CD14-positive monocyte (primary cell): ENCODE data around the gene ZSWIM5. TPM values are rescaled to one million over a fixed set of nuclear protein-coding genes. Genes with fewer than 3 reads are reported as not detected.

Experiments used
- DNase-seq, 3 donors: peaks; one replicate each; pipeline ENCODE4 v3.0.0-alpha.2; 2011 to 2022
- H2AFZ ChIP-seq: 2 replicates; pipeline ENCODE4 v1.6.0; 2012; ENCODE audit warnings: mild to moderate bottlenecking, low read depth, low read length, inconsistent platforms; ENCODE audit not compliant: insufficient read depth, poor library complexity, severe bottlenecking
- H3K27ac ChIP-seq, 2 donors: 1 replicate in 1 of 2; 2 replicates in 1 of 2; pipeline ENCODE4 v1.5.1; 2012 to 2013; ENCODE audit warnings: low read length in 2 of 2, control low read depth in 1 of 2, inconsistent platforms in 1 of 2, low read depth in 1 of 2, mild to moderate bottlenecking in 1 of 2
- H3K27me3 ChIP-seq, 2 donors: one replicate each; pipeline versions ENCODE4 v1.6.0 to v1.6.1; 2011 to 2013; ENCODE audit warnings: low read length in 2 of 2; ENCODE audit not compliant: control insufficient read depth in 2 of 2, insufficient read depth in 2 of 2
- H3K36me3 ChIP-seq, 2 donors: replicated peaks in 1 of 2; 1 replicate in 1 of 2; 2 replicates in 1 of 2; pipeline versions ENCODE4 v1.5.1 to v1.6.1; 2012 to 2013; ENCODE audit warnings: low read length in 2 of 2, control low read depth in 1 of 2, inconsistent platforms in 1 of 2, mild to moderate bottlenecking in 1 of 2; ENCODE audit not compliant: insufficient read depth in 2 of 2, control insufficient read depth in 1 of 2
- H3K4me1 ChIP-seq, 2 donors: 1 replicate in 1 of 2; 2 replicates in 1 of 2; pipeline versions ENCODE4 v1.5.1 to v1.6.1; 2012 to 2013; ENCODE audit warnings: low read length in 2 of 2, control low read depth in 1 of 2, inconsistent platforms in 1 of 2, mild to moderate bottlenecking in 1 of 2, moderate library complexity in 1 of 2; ENCODE audit not compliant: insufficient read depth in 2 of 2, control insufficient read depth in 1 of 2
- H3K4me2 ChIP-seq: replicated peaks from 2 replicates; pipeline ENCODE3; 2012; ENCODE audit warnings: low read length, moderate library complexity, mild to moderate bottlenecking; ENCODE audit not compliant: poor library complexity, severe bottlenecking; ENCODE audit errors: extremely low read depth
- H3K4me3 ChIP-seq, 3 experiments: fragments of 200-600 bp in 1 of 3; sonication (generic) in 1 of 3; replicated peaks in 1 of 3; 1 replicate in 2 of 3; 2 replicates in 1 of 3; pipeline ENCODE4 v1.5.1; 2011 to 2013; ENCODE audit warnings: low read length in 3 of 3, mild to moderate bottlenecking in 3 of 3, control low read depth in 2 of 3, low read depth in 2 of 3, inconsistent platforms in 1 of 3, moderate library complexity in 1 of 3
- H3K79me2 ChIP-seq: 2 replicates; pipeline ENCODE4 v1.6.0; 2012; ENCODE audit warnings: mild to moderate bottlenecking, control low read depth, inconsistent platforms, low read length, moderate library complexity; ENCODE audit not compliant: insufficient read depth
- H3K9ac ChIP-seq: 2 replicates; pipeline ENCODE4 v1.6.0; 2017; ENCODE audit warnings: low read length, mild to moderate bottlenecking; ENCODE audit not compliant: insufficient read depth, poor library complexity, severe bottlenecking
- H3K9me3 ChIP-seq, 2 donors: replicated peaks in 1 of 2; 1 replicate in 1 of 2; 2 replicates in 1 of 2; pipeline versions ENCODE4 v1.5.1 to v1.6.1; 2012 to 2013; ENCODE audit warnings: low read length in 2 of 2, control low read depth in 1 of 2; ENCODE audit not compliant: control insufficient read depth in 1 of 2, insufficient read depth in 1 of 2
- H4K20me1 ChIP-seq: 2 replicates; pipeline ENCODE4 v1.6.0; 2012; ENCODE audit warnings: mild to moderate bottlenecking, low read length, control low read depth, moderate library complexity; ENCODE audit not compliant: insufficient read depth
- H3K27ac Mint-ChIP-seq, 7 donors: one replicate each; pipeline ENCODE4 v1.8.0; 2020; ENCODE audit warnings: mild to moderate bottlenecking in 7 of 7, mixed read lengths in 7 of 7, moderate library complexity in 6 of 7, inconsistent platforms in 2 of 7
- H3K27me3 Mint-ChIP-seq, 3 donors: one replicate each; pipeline ENCODE4 v1.8.0; 2021 to 2022; ENCODE audit warnings: low read depth in 3 of 3, mild to moderate bottlenecking in 3 of 3, mixed read lengths in 3 of 3, moderate library complexity in 3 of 3, inconsistent platforms in 1 of 3
- H3K36me3 Mint-ChIP-seq, 2 donors: one replicate each; pipeline ENCODE4 v1.8.0; 2020; ENCODE audit warnings: mixed read lengths in 2 of 2, inconsistent platforms in 1 of 2, mild to moderate bottlenecking in 1 of 2
- H3K4me1 Mint-ChIP-seq: one replicate; pipeline ENCODE4 v1.8.0; 2020; ENCODE audit warnings: mild to moderate bottlenecking, mixed read lengths
- H3K4me3 Mint-ChIP-seq, 2 donors: one replicate each; pipeline ENCODE4 v1.8.0; 2020; ENCODE audit warnings: mild to moderate bottlenecking in 2 of 2, mixed read lengths in 2 of 2, moderate library complexity in 1 of 2
- H3K9me3 Mint-ChIP-seq, 7 donors: one replicate each; pipeline ENCODE4 v1.8.0; 2020 to 2022; ENCODE audit warnings: mixed read lengths in 7 of 7, mild to moderate bottlenecking in 6 of 7, moderate library complexity in 6 of 7, inconsistent platforms in 2 of 7
- CTCF ChIP-seq: fragments of 200-600 bp; IDR thresholded peaks from one replicate; pipeline ENCODE4 v1.8.0; 2022; ENCODE audit warnings: antibody characterized with exemption, mild to moderate bottlenecking
- WGBS: methylation state at CpG from one replicate; pipeline ENCODE4 v1.1.5; 2013; ENCODE audit warnings: missing lambda C conversion rate; ENCODE audit not compliant: insufficient coverage; 5-methylcytosine and 5-hydroxymethylcytosine counted together
- intact Hi-C, 2 donors: fragments of 100-400 bp; cut with micrococcal nuclease; formaldehyde crosslinking; loops; one replicate each; pipeline versions ENCODE4 v1.15.0 to v1.15.1; 2023
- polyA plus RNA-seq, 3 donors: library from polyadenylated mRNA; depleted of rRNA in 1 of 3; unstranded in 2 of 3; stranded (reverse) in 1 of 3; fragments of 300-500 nt in 2 of 3; fragments of >200 nt in 1 of 3; fragmentation: Illumina TruSeq in 2 of 3; gene quantifications; 1 replicate in 2 of 3; 2 replicates in 1 of 3; pipeline ENCODE4 v1.2.3, GENCODE V29; 2012 to 2021

The ZSWIM5 gene
- polyA plus RNA-seq, 3 donors, result not detected

DNA sequence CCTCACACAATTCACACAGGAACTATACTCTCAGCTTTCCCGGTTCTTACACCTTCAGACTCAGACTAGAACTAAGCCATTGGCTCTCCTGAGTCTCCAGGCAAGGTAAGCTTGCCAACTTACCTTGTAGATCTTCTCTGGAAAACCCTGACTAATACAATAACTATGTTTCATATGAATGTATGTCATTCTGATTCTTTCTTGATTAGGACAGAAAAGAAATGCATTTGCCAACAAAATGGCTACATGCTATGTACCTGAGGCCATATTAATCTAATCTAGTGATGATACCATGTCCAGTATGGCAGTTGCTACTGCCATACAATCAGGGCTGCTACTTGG lies 9.8 kb upstream of the ZSWIM5 start:
- Mint-ChIP-seq H3K36me3 (no peaks in the 10 kb centered on the region), H3K4me3 (no peak overlapping the region), H3K27ac (no peak overlapping the region), H3K27me3 (peaks cover 4% of the 10 kb centered on the region in 3 donors), H3K9me3 (peaks cover 0 to 6% (median 0%) of the 10 kb centered on the region in 7 donors), H3K4me1 (no peaks in the 10 kb centered on the region)
- TF ChIP-seq CTCF, result no peak
- intact Hi-C loops, result no loop called here
- no peak overlapping the region for H2AFZ ChIP-seq
- H3K9me3 ChIP-seq, result no peaks in the 10 kb centered on the region
- no peak overlapping the region for H3K4me3 ChIP-seq
- H3K36me3 ChIP-seq, result no peaks in the 10 kb centered on the region
- H3K79me2 ChIP-seq, result no peaks in the 10 kb centered on the region
- no peaks in the 10 kb centered on the region for H4K20me1 ChIP-seq
- peaks cover under 1 to 2% of the 10 kb centered on the region in 2 donors for H3K27me3 ChIP-seq
- no peak for DNase-seq
- H3K4me1 ChIP-seq, result no peaks in the 10 kb centered on the region
- no peak overlapping the region for H3K4me2 ChIP-seq
- no peak overlapping the region for H3K9ac ChIP-seq
- H3K27ac ChIP-seq, result no peak overlapping the region
- WGBS, result no CpG with 5 or more reads among the region's 1 CpG

DNA sequence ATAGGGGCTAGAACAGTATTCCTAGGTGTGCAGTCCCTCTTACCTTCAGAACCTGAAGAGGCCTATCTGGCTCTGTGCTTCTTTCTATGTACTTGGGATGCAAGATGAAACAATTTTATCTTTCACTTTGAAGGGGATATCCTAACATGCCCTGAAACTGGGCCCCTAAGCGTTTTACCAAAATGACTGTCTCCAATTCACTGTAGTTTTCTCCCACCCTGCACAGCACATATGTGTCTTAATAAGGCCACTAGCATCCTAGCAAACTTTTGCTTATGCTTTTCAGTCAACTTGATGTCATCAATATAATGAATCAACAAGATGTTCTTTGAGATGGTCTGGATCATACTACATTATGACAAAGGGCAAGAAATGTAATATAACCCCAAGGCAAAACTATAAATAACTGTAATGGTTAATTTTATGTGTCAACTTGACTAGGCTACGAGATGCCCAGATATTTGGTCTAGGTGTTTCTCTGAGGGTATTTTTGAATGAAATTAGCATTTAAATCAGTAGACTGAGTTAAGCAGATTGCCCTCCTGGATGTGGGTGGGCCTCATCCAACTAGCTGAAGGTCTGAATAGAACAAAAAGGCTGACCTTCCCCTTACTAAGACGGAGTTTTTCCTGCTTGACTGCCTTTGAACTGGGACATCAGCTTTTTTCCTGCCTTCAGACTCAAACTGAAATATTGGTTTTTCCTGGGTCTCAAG lies 9.2 kb upstream of the ZSWIM5 start:
- Mint-ChIP-seq H3K27ac (no peak overlapping the region), H3K4me1 (no peaks in the 10 kb centered on the region), H3K4me3 (no peak overlapping the region), H3K9me3 (peaks cover 0 to 6% (median 0%) of the 10 kb centered on the region in 7 donors), H3K27me3 (peaks cover 4 to 9% (median 5%) of the 10 kb centered on the region in 3 donors), H3K36me3 (no peaks in the 10 kb centered on the region)
- TF ChIP-seq CTCF, result no peak
- no peak overlapping the region for H3K27ac ChIP-seq
- no peaks in the 10 kb centered on the region for H3K9me3 ChIP-seq
- 83% methylated on average over 2 of the region's 3 CpGs for WGBS
- H3K27me3 ChIP-seq, result peaks cover 2 to 3% of the 10 kb centered on the region in 2 donors
- no peak overlapping the region for H2AFZ ChIP-seq
- no peak overlapping the region for H3K9ac ChIP-seq
- no peak overlapping the region for H3K4me3 ChIP-seq
- DNase-seq, result no peak
- H3K36me3 ChIP-seq, result no peaks in the 10 kb centered on the region
- no peaks in the 10 kb centered on the region for H3K79me2 ChIP-seq
- H3K4me2 ChIP-seq, result no peak overlapping the region
- intact Hi-C loops, result no loop called here
- no peaks in the 10 kb centered on the region for H3K4me1 ChIP-seq
- no peaks in the 10 kb centered on the region for H4K20me1 ChIP-seq
